HG03175 (cell line): ENCODE measurements around the gene CCNH.

Experiments used
- ATAC-seq: cut with Tn5 transposase; IDR thresholded peaks from one replicate; pipeline ENCODE4 v1.9.1; 2021; ENCODE audit warnings: mild to moderate bottlenecking, moderate library complexity; ENCODE audit not compliant: unreplicated experiment

Gene CCNH

DNA sequence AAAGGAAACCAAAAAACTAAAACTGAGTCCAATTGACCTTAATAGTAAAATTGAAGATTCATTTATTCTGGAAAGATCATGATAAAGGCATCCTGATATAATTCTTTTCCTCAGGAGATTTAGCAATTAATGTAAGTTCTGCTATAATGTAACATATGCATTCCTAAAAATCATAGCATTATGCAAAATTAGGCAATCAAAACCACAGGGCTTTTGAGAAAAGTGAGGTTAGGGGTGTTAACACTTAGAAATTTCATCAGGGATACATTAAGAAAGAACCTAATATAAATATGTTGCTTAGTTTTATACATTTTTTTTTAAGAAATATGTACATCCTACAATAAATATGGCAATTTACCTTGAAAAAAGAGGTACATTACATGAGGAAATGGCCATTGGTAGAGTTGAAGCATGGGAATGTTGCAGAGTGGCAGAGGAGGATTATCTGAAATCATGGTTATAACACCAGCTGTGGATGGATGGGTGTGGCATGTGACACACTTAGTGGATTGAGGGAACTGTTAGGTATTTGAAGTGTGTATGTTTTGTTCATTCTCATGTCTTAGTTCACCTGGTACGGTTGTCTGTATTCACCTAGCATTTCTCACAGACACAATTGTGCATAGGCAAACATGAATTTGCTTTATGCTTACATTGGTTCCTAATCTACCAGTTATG is 51.1 kb downstream of the CCNH start:
- no peak for ATAC-seq

DNA sequence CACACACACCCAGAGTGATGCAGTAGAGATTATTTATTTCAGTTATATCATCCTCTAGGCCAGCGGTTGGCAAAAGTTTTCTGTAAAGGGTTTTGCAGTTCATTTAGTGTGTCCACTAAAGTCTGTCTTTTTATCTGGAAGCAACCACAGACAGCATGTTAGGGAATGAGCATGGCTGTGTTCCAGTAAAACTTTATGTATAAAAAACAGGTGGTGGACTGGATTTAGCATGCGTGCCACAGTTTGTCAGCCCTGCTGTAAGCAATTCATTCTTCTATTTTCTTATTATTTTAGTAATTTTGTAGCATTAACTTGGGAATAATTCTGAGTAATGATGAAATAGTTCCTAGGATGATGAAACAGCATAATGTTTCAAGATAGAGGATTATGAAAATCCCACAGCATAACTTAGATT is 51.7 kb downstream of the CCNH start:
- ATAC-seq, result no peak

DNA sequence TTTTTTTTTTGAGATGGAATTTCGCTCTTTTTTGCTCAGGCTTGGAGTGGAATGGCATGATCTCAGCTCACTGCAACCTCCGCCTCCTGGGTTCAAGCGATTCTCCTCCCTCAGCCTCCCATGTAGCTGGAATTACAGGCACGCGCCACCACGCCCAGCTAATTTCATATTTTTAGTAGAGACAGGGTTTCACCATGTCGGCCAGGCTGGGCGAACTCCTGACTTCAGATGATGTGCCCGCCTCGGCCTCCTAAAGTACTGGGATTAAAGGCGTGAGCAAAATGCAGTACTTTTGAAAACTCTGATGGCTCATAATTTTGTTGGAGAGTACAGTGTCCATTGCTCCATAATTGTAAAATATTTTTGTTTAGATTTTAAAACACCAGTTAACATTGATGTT is 52.6 kb downstream of the CCNH start:
- no peak for ATAC-seq

DNA sequence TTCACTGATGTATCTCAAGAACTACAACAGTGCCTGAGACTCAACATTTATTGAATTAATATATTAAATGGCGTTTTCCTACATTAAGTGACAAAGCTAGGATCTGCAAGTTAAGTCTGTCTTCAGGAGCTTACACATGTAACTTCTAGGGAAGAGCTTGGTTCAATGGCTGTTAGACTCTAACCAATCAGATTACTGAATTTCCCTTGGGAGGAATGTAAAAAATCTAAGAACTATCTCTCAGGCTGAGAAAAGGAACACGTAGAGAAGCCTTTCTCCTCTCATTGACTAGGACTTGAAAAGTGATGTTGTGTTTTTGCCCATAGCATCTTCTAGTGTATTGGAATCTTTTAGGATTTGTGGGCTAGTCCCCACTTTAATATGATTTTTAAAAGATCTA is 53.6 kb downstream of the CCNH start:
- no peak for ATAC-seq

DNA sequence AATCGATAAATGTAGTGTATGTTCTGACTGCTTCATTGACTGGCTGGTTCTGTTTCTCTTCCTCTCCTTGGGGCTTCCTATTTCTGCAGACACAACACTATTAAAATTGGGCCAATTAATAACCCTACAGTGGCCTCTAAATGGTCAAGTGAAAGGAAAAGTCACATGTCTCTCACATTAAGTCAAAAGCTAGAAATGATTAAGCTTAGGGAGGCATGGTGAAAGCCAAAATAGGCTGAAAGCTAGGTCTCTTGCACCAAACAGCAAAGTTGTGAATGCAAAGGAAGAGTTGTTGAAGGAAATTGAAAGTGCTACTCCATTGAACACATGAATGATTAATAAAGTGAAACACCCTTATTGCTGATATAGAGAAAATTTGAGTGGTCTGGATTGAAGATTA is 58.2 kb downstream of the CCNH start:
- ATAC-seq, result peak; percentile 99

DNA sequence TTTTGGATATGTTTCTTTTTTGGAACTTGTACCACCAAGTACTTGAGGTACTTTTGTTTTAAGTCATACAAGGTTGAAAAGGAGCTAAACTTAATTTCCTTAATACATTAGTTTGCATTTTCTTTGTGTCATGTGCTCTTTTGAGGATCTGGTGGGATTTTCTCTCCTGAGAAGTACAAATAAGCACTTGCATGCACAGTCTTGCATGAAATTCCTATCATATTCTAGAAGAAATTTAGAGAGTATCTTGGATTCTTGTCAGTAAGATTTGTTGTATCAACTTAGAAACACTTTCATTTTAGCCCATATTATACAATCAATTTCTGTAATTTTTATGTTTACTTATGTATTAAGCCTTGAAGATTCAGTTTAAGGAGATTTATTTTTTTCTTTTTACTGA is 64.9 kb downstream of the CCNH start:
- ATAC-seq, result no peak

DNA sequence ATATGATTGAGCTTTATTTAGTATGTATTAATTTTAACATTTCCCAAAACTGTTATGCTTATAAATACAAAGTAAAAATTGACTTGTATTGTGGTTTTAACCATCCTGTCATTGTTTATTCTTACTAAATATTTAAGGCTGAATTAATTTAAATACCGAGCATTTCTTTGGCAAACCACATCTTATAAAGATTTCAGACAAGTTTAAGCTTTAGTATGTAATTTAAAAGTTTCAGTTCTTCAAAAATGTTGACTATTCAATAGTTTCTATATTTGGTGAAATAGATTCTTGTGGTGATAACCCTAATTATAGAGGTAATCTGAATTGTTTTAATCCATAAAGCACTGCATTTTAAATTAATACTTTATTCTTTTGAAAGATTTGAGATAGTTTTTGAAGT is 65.5 kb downstream of the CCNH start:
- peak; percentile 69 for ATAC-seq
